H1 (cell line): ENCODE data around the gene SESN3.

Experiments used
- CBX5 ChIP-seq: fragments of 300-800, 300-1000 bp; sonication (generic); IDR thresholded peaks from 2 replicates; pipeline ENCODE4 v1.7.1; 2016; ENCODE audit warnings: antibody characterized with exemption, low read length, low read depth
- EZH2 ChIP-seq: fragments of 200-600 bp; sonication (generic); IDR thresholded peaks from 2 replicates; pipeline ENCODE4 v1.7.1; 2012; ENCODE audit warnings: low read depth, mild to moderate bottlenecking, moderate library complexity, low read length, inconsistent platforms; ENCODE audit not compliant: severe bottlenecking
- HDAC2 ChIP-seq, 2 experiments: fragments of 300-600 bp in 1 of 2; sonication (generic) in 1 of 2; IDR thresholded peaks; 2 replicates each; pipeline ENCODE4 v1.6.1; 2011 to 2012; ENCODE audit warnings: low read depth in 2 of 2, low read length in 2 of 2, mild to moderate bottlenecking in 2 of 2, moderate library complexity in 2 of 2, borderline replicate concordance in 1 of 2, inconsistent platforms in 1 of 2
- HDAC6 ChIP-seq: IDR thresholded peaks from one replicate; pipeline ENCODE4 v1.7.1; 2012; ENCODE audit warnings: low read depth, mild to moderate bottlenecking, inconsistent platforms, low read length, moderate library complexity
- POLR2A ChIP-seq, 2 experiments: IDR thresholded peaks; 1 replicate in 1 of 2; 2 replicates in 1 of 2; pipeline ENCODE4 v1.6.1; 2011; ENCODE audit warnings: low read depth in 2 of 2, low read length in 2 of 2, mild to moderate bottlenecking in 2 of 2; ENCODE audit errors: control extremely low read depth in 1 of 2
- SP4 ChIP-seq: IDR thresholded peaks from 2 replicates; pipeline ENCODE4 v1.6.1; 2012; ENCODE audit warnings: low read length, inconsistent platforms
- TAF1 ChIP-seq: IDR thresholded peaks from 2 replicates; pipeline ENCODE4 v1.6.1; 2011; ENCODE audit warnings: mild to moderate bottlenecking, low read depth, low read length

GRCh38 chr11:95277868-95278267 lies 46.9 kb upstream of the SESN3 start:
- no peak for TF ChIP-seq SP4
- TF ChIP-seq POLR2A (IDR thresholded peaks at IDR 0.05; ENCODE audit: control extremely low read depth in 1 of 2, low read depth in 2 of 2, low read length in 2 of 2): no peak
- TF ChIP-seq CBX5: no peak
- no peak for TF ChIP-seq EZH2
- TF ChIP-seq HDAC2 (IDR thresholded peaks at IDR 0.05; ENCODE audit: borderline replicate concordance in 1 of 2, low read depth in 2 of 2, low read length in 2 of 2): no peak
- TF ChIP-seq HDAC6: no peak
- TF ChIP-seq TAF1: no peak
